ENCODE measurements around the gene TTR. TPM values are rescaled to one million over a fixed set of nuclear protein-coding genes. Genes with fewer than 3 reads are reported as not detected.

TTR gene
- total RNA-seq, 1 donor from 2014 or later = not detected

- Histone ChIP-seq H3K79me2 (ENCODE audit: insufficient read depth, low read length) (no peaks in the 10 kb centered on the region), H3K4me3 (ENCODE audit: insufficient read depth, low read depth, low read length) (no peak overlapping the region), H3K9ac (ENCODE audit: low read length) (no peak overlapping the region), H4K20me1 (ENCODE audit: insufficient read depth, low read length) (no peaks in the 10 kb centered on the region), H3K36me3 (ENCODE audit: insufficient read depth, low read length) (no peaks in the 10 kb centered on the region), H3K27me3 (ENCODE audit: insufficient read depth, low read length) (no peaks in the 10 kb centered on the region), H3K9me3 (ENCODE audit: insufficient read depth, low read depth, low read length) (no peaks in the 10 kb centered on the region), H3K27ac (ENCODE audit: low read depth, low read length) (no peak overlapping the region), H2AFZ (ENCODE audit: low read depth, low read length) (no peak overlapping the region), H3K4me1 (ENCODE audit: insufficient read depth, low read length) (no peaks in the 10 kb centered on the region), H3K4me2 (ENCODE audit: low read length) (no peak overlapping the region)
- no peak for FAIRE-seq
- H3K9me3 Mint-ChIP-seq (ENCODE audit: unreplicated experiment) = no peaks in the 10 kb centered on the region
- no peak for DNase-seq (ENCODE audit: low read depth)
- H3K4me1 Mint-ChIP-seq (ENCODE audit: low read depth, unreplicated experiment) = peaks cover 2% of the 10 kb centered on the region
- no peak overlapping the region for H3K27ac Mint-ChIP-seq (ENCODE audit: unreplicated experiment)
- H3K27me3 Mint-ChIP-seq (ENCODE audit: low read depth, unreplicated experiment) = no peaks in the 10 kb centered on the region
- H3K4me3 Mint-ChIP-seq (ENCODE audit: unreplicated experiment) = no peak overlapping the region
- no peaks in the 10 kb centered on the region for H3K36me3 Mint-ChIP-seq (ENCODE audit: low read depth, unreplicated experiment)
- no peak for TF ChIP-seq CTCF (IDR thresholded peaks at IDR 0.05; ENCODE audit: insufficient read depth, low read depth, low read length)
- TF ChIP-seq EZH2 (IDR thresholded peaks at IDR 0.05; ENCODE audit: insufficient read depth, low read length) = no peak
These were observed 36.9 kb upstream of the TTR start for GRCh38 chr18:31554776-31555175.

GRCh38 chr18:31555971-31556747 is 35.5 kb upstream of the TTR start:
- Histone ChIP-seq H3K27me3 (ENCODE audit: insufficient read depth, low read length) (peaks cover 4% of the 10 kb centered on the region), H2AFZ (ENCODE audit: low read depth, low read length) (no peak overlapping the region), H3K4me2 (ENCODE audit: low read length) (peak overlapping the region; percentile 5), H3K79me2 (ENCODE audit: insufficient read depth, low read length) (no peaks in the 10 kb centered on the region), H3K36me3 (ENCODE audit: insufficient read depth, low read length) (no peaks in the 10 kb centered on the region), H3K4me1 (ENCODE audit: insufficient read depth, low read length) (no peaks in the 10 kb centered on the region), H3K27ac (ENCODE audit: low read depth, low read length) (no peak overlapping the region), H3K9ac (ENCODE audit: low read length) (no peak overlapping the region), H3K4me3 (ENCODE audit: insufficient read depth, low read depth, low read length) (no peak overlapping the region), H3K9me3 (ENCODE audit: insufficient read depth, low read depth, low read length) (no peaks in the 10 kb centered on the region), H4K20me1 (ENCODE audit: insufficient read depth, low read length) (no peaks in the 10 kb centered on the region)
- H3K4me3 Mint-ChIP-seq (ENCODE audit: unreplicated experiment) = no peak overlapping the region
- peak; percentile 91 for FAIRE-seq
- H3K4me1 Mint-ChIP-seq (ENCODE audit: low read depth, unreplicated experiment) = peaks cover 2% of the 10 kb centered on the region
- no peaks in the 10 kb centered on the region for H3K9me3 Mint-ChIP-seq (ENCODE audit: unreplicated experiment)
- DNase-seq (ENCODE audit: low read depth) = peak; percentile 31
- no peak overlapping the region for H3K27ac Mint-ChIP-seq (ENCODE audit: unreplicated experiment)
- TF ChIP-seq EZH2 (IDR thresholded peaks at IDR 0.05; ENCODE audit: insufficient read depth, low read length) = no peak
- peak; percentile 81 for TF ChIP-seq CTCF (IDR thresholded peaks at IDR 0.05; ENCODE audit: insufficient read depth, low read depth, low read length)
- H3K27me3 Mint-ChIP-seq (ENCODE audit: low read depth, unreplicated experiment) = no peaks in the 10 kb centered on the region
- H3K36me3 Mint-ChIP-seq (ENCODE audit: low read depth, unreplicated experiment) = no peaks in the 10 kb centered on the region

GRCh38 chr18:31557446-31557845 is 34.2 kb upstream of the TTR start:
- H3K4me3 Mint-ChIP-seq (ENCODE audit: unreplicated experiment) = no peak overlapping the region
- no peak overlapping the region for H2AFZ ChIP-seq (ENCODE audit: low read depth, low read length)
- no peak overlapping the region for H3K27ac ChIP-seq (ENCODE audit: low read depth, low read length)
- H3K9me3 ChIP-seq (ENCODE audit: insufficient read depth, low read depth, low read length) = no peaks in the 10 kb centered on the region
- H3K79me2 ChIP-seq (ENCODE audit: insufficient read depth, low read length) = no peaks in the 10 kb centered on the region
- H3K4me3 ChIP-seq (ENCODE audit: insufficient read depth, low read depth, low read length) = no peak overlapping the region
- H3K4me1 Mint-ChIP-seq (ENCODE audit: low read depth, unreplicated experiment) = peaks cover 2% of the 10 kb centered on the region
- no peak overlapping the region for H3K4me2 ChIP-seq (ENCODE audit: low read length)
- peaks cover 10% of the 10 kb centered on the region for H3K27me3 ChIP-seq (ENCODE audit: insufficient read depth, low read length)
- no peaks in the 10 kb centered on the region for H3K36me3 ChIP-seq (ENCODE audit: insufficient read depth, low read length)
- DNase-seq (ENCODE audit: low read depth) (no peak), FAIRE-seq (no peak)
- no peaks in the 10 kb centered on the region for H4K20me1 ChIP-seq (ENCODE audit: insufficient read depth, low read length)
- no peaks in the 10 kb centered on the region for H3K4me1 ChIP-seq (ENCODE audit: insufficient read depth, low read length)
- H3K9ac ChIP-seq (ENCODE audit: low read length) = no peak overlapping the region
- H3K27ac Mint-ChIP-seq (ENCODE audit: unreplicated experiment) = no peak overlapping the region
- TF ChIP-seq EZH2 (IDR thresholded peaks at IDR 0.05; ENCODE audit: insufficient read depth, low read length) = no peak
- no peak for TF ChIP-seq CTCF (IDR thresholded peaks at IDR 0.05; ENCODE audit: insufficient read depth, low read depth, low read length)
- no peaks in the 10 kb centered on the region for H3K36me3 Mint-ChIP-seq (ENCODE audit: low read depth, unreplicated experiment)
- H3K9me3 Mint-ChIP-seq (ENCODE audit: unreplicated experiment) = no peaks in the 10 kb centered on the region
- H3K27me3 Mint-ChIP-seq (ENCODE audit: low read depth, unreplicated experiment) = no peaks in the 10 kb centered on the region

All from astrocyte (in vitro differentiated cells and primary cell).